HEK293 (cell line): ENCODE measurements around the gene DNAI1.
A peak's percentile ranks its signal among the peaks of the same experiment; 100 is the strongest.

ENCODE experiments used
- INSM2 ChIP-seq: fragments of 450-650 bp; formaldehyde crosslinking; IDR thresholded peaks from 2 replicates; pipeline ENCODE4 v1.5.1; 2016; ENCODE audit warnings: missing biosample characterization, missing genetic modification characterization
- KLF10 ChIP-seq: fragments of 450-650 bp; IDR thresholded peaks from 2 replicates; pipeline ENCODE4 v1.5.1; 2018; ENCODE audit warnings: missing biosample characterization, mild to moderate bottlenecking, missing genetic modification characterization
- KLF7 ChIP-seq: fragments of 450-650 bp; formaldehyde crosslinking; IDR thresholded peaks from 2 replicates; pipeline ENCODE4 v1.5.1; 2016; ENCODE audit warnings: missing biosample characterization, missing genetic modification characterization, borderline replicate concordance
- KLF9 ChIP-seq: fragments of 450-650 bp; formaldehyde crosslinking; IDR thresholded peaks from 2 replicates; pipeline ENCODE4 v1.5.1; 2016; ENCODE audit warnings: missing biosample characterization, missing genetic modification characterization, low read depth
- REPIN1 ChIP-seq: fragments of 450-650 bp; formaldehyde crosslinking; IDR thresholded peaks from 2 replicates; pipeline ENCODE4 v1.5.1; 2017; ENCODE audit warnings: missing biosample characterization, missing genetic modification characterization, low read depth
- SP7 ChIP-seq: fragments of 450-650 bp; formaldehyde crosslinking; IDR thresholded peaks from 2 replicates; pipeline ENCODE4 v1.5.1; 2016; ENCODE audit warnings: missing biosample characterization, missing genetic modification characterization
- WT1 ChIP-seq: fragments of 450-650 bp; formaldehyde crosslinking; IDR thresholded peaks from 2 replicates; pipeline ENCODE4 v1.5.1; 2016; ENCODE audit warnings: missing biosample characterization, missing genetic modification characterization
- ZBTB20 ChIP-seq: fragments of 450-650 bp; formaldehyde crosslinking; IDR thresholded peaks from 2 replicates; pipeline ENCODE4 v1.5.1; 2016; ENCODE audit warnings: missing biosample characterization, missing genetic modification characterization
- ZBTB21 ChIP-seq: fragments of 450-650 bp; formaldehyde crosslinking; IDR thresholded peaks from 2 replicates; pipeline ENCODE4 v1.5.1; 2017; ENCODE audit warnings: missing biosample characterization, missing genetic modification characterization
- ZBTB48 ChIP-seq: fragments of 450-650 bp; formaldehyde crosslinking; IDR thresholded peaks from 2 replicates; pipeline ENCODE4 v1.5.1; 2016; ENCODE audit warnings: missing biosample characterization, missing genetic modification characterization
- ZIC2 ChIP-seq: fragments of 450-650 bp; formaldehyde crosslinking; IDR thresholded peaks from 2 replicates; pipeline ENCODE4 v1.5.1; 2016; ENCODE audit warnings: missing biosample characterization, missing genetic modification characterization
- ZNF121 ChIP-seq: fragments of 450-650 bp; formaldehyde crosslinking; IDR thresholded peaks from 2 replicates; pipeline ENCODE4 v1.5.1; 2016; ENCODE audit warnings: missing biosample characterization, missing genetic modification characterization
- ZNF148 ChIP-seq: fragments of 450-650 bp; formaldehyde crosslinking; IDR thresholded peaks from 2 replicates; pipeline ENCODE4 v1.5.0; 2017; ENCODE audit warnings: missing biosample characterization, missing genetic modification characterization, borderline replicate concordance
- ZNF157 ChIP-seq: fragments of 450-650 bp; formaldehyde crosslinking; IDR thresholded peaks from 2 replicates; pipeline ENCODE4 v1.5.1; 2016; ENCODE audit warnings: missing biosample characterization, missing genetic modification characterization
- ZNF18 ChIP-seq: fragments of 450-650 bp; formaldehyde crosslinking; IDR thresholded peaks from 2 replicates; pipeline ENCODE4 v1.5.1; 2016; ENCODE audit warnings: missing biosample characterization, missing genetic modification characterization
- ZNF266 ChIP-seq: fragments of 450-650 bp; formaldehyde crosslinking; IDR thresholded peaks from 2 replicates; pipeline ENCODE4 v1.5.1; 2016; ENCODE audit warnings: missing biosample characterization, missing genetic modification characterization, low read depth
- ZNF274 ChIP-seq, 2 experiments: fragments of 200-500 bp in 1 of 2; fragments of 450-650 bp in 1 of 2; sonication (Bioruptor generic) in 1 of 2; formaldehyde crosslinking in 1 of 2; IDR thresholded peaks; 2 replicates each; pipeline versions ENCODE4 v1.5.1 to v1.6.1; 2014 to 2016; ENCODE audit warnings: borderline replicate concordance in 1 of 2, inconsistent platforms in 1 of 2, low read length in 1 of 2, missing biosample characterization in 1 of 2, missing genetic modification characterization in 1 of 2
- ZNF354C ChIP-seq: fragments of 450-650 bp; formaldehyde crosslinking; IDR thresholded peaks from 2 replicates; pipeline ENCODE4 v1.5.1; 2016; ENCODE audit warnings: missing biosample characterization, missing genetic modification characterization, low read depth, borderline replicate concordance
- ZNF416 ChIP-seq: fragments of 450-650 bp; formaldehyde crosslinking; IDR thresholded peaks from 2 replicates; pipeline ENCODE4 v1.5.1; 2016; ENCODE audit warnings: missing biosample characterization, missing genetic modification characterization
- ZNF423 ChIP-seq: fragments of 450-650 bp; formaldehyde crosslinking; IDR thresholded peaks from 2 replicates; pipeline ENCODE4 v1.5.1; 2016; ENCODE audit warnings: missing biosample characterization, missing genetic modification characterization
- ZNF488 ChIP-seq: fragments of 450-650 bp; formaldehyde crosslinking; IDR thresholded peaks from 2 replicates; pipeline ENCODE4 v1.5.1; 2016; ENCODE audit warnings: missing biosample characterization, missing genetic modification characterization
- ZNF521 ChIP-seq: fragments of 450-650 bp; formaldehyde crosslinking; IDR thresholded peaks from 2 replicates; pipeline ENCODE4 v1.5.1; 2017; ENCODE audit warnings: missing biosample characterization, mild to moderate bottlenecking, missing genetic modification characterization
- ZNF530 ChIP-seq: fragments of 450-650 bp; formaldehyde crosslinking; IDR thresholded peaks from 2 replicates; pipeline ENCODE4 v1.5.1; 2016; ENCODE audit warnings: low read depth, missing biosample characterization, missing genetic modification characterization
- ZNF560 ChIP-seq: fragments of 450-650 bp; formaldehyde crosslinking; IDR thresholded peaks from 2 replicates; pipeline ENCODE4 v1.5.1; 2017; ENCODE audit warnings: missing biosample characterization, missing genetic modification characterization, borderline replicate concordance
- ZNF571 ChIP-seq: fragments of 450-650 bp; formaldehyde crosslinking; IDR thresholded peaks from 2 replicates; pipeline ENCODE4 v1.5.0; 2017; ENCODE audit warnings: missing biosample characterization, missing genetic modification characterization
- ZNF580 ChIP-seq: fragments of 450-650 bp; formaldehyde crosslinking; IDR thresholded peaks from 2 replicates; pipeline ENCODE4 v1.5.1; 2016; ENCODE audit warnings: missing biosample characterization, missing genetic modification characterization
- ZNF658 ChIP-seq: fragments of 450-650 bp; formaldehyde crosslinking; IDR thresholded peaks from 2 replicates; pipeline ENCODE4; 2016; ENCODE audit warnings: missing biosample characterization, missing genetic modification characterization
- ZNF776 ChIP-seq: fragments of 450-650 bp; formaldehyde crosslinking; IDR thresholded peaks from 2 replicates; pipeline ENCODE4 v1.5.0; 2017; ENCODE audit warnings: missing biosample characterization, missing genetic modification characterization, borderline replicate concordance
- ZNF791 ChIP-seq: fragments of 450-650 bp; formaldehyde crosslinking; IDR thresholded peaks from 2 replicates; pipeline ENCODE4 v1.5.1; 2016; ENCODE audit warnings: missing biosample characterization, missing genetic modification characterization
- ZNF792 ChIP-seq: fragments of 450-650 bp; formaldehyde crosslinking; IDR thresholded peaks from 2 replicates; pipeline ENCODE4 v1.5.1; 2016; ENCODE audit warnings: missing biosample characterization, missing genetic modification characterization
- ZSCAN30 ChIP-seq: fragments of 450-650 bp; IDR thresholded peaks from 2 replicates; pipeline ENCODE4 v1.5.1; 2018; ENCODE audit warnings: missing biosample characterization, mild to moderate bottlenecking, missing genetic modification characterization, moderate library complexity

The DNAI1 gene

GRCh38 chr9:34457266-34458012 lies 1.2 kb upstream of the DNAI1 start (continued):
- TF ChIP-seq ZNF580 (tag by site-specific recombination) (peak; percentile 21; the same call in 1 of the 2 replicates), ZNF423 (tag by site-specific recombination) (peak; percentile 26; the same call in 1 of the 2 replicates), ZNF792 (tag by site-specific recombination) (no peak), ZBTB20 (peak; percentile 74; the same call in 1 of the 2 replicates), ZBTB48 (tag by site-specific recombination) (peak; percentile 84), ZNF416 (tag by site-specific recombination) (no peak), ZBTB21 (tag by site-specific recombination) (peak; percentile 74), ZNF530 (peak; percentile 37; the same call in 1 of the 2 replicates), ZNF776 (tag by site-specific recombination) (no peak), KLF7 (0 out of 2 replicates have a peak, but pooled peaks have one; percentile 51), ZNF560 (tag by site-specific recombination) (no peak), ZNF521 (no peak), ZIC2 (tag by site-specific recombination) (peak; percentile 35; the same call in 1 of the 2 replicates), INSM2 (tag by site-specific recombination) (peak; percentile 66; the same call in 1 of the 2 replicates), KLF9 (tag by site-specific recombination) (0 out of 2 replicates have a peak, but pooled peaks have one; percentile 34), ZNF791 (tag by site-specific recombination) (no peak), KLF10 (tag by site-specific recombination) (no peak), ZNF354C (no peak), ZNF274 (IDR thresholded peaks at IDR 0.05; ENCODE audit: low read length) (no peak), ZNF274 (tag by site-specific recombination; IDR thresholded peaks at IDR 0.05; ENCODE audit: borderline replicate concordance) (no peak), ZSCAN30 (no peak), ZNF658 (tag by site-specific recombination) (no peak), REPIN1 (tag by site-specific recombination) (no peak), ZNF157 (tag by site-specific recombination) (no peak), ZNF266 (no peak), ZNF18 (tag by site-specific recombination) (no peak), ZNF148 (tag by site-specific recombination) (no peak), ZNF121 (tag by site-specific recombination) (no peak), SP7 (tag by site-specific recombination) (peak; percentile 81), ZNF488 (tag by site-specific recombination) (no peak), ZNF571 (no peak), WT1 (tag by site-specific recombination) (peak; percentile 64)
